Sigmoid colon (tissue), 4 donors: ENCODE data around the gene SDK2.

Source experiments
- CTCF ChIP-seq, 4 experiments: fragments of 450-650 bp in 3 of 4; fragments of 200-600 bp in 1 of 4; IDR thresholded peaks; one replicate each; pipeline ENCODE4 v1.5.1; 2016 to 2019; ENCODE audit warnings: antibody characterized with exemption in 4 of 4, mild to moderate bottlenecking in 3 of 4, moderate library complexity in 2 of 4
- POLR2AphosphoS5 ChIP-seq, 4 donors: sonication (generic); formaldehyde crosslinking; IDR thresholded peaks; one replicate each; pipeline ENCODE4 v1.6.1; 2017; ENCODE audit warnings: antibody characterized with exemption in 4 of 4

- TF ChIP-seq POLR2AphosphoS5 (IDR thresholded peaks at IDR 0.05) (no peak), CTCF (IDR thresholded peaks at IDR 0.05) (no peak)
These were observed 224.4 kb downstream of the SDK2 start for GRCh38 chr17:73419881-73420280.
